CD4-positive, alpha-beta T cell (primary cell): ENCODE measurements around the gene NEB. TPM values are rescaled to one million over a fixed set of nuclear protein-coding genes. Genes with fewer than 3 reads are reported as not detected.

Experiments used
- ATAC-seq: fragments of 200-7000 bp; cut with Tn5 transposase; one replicate; pipeline ENCODE4 v1.10.0; 2022; ENCODE audit warnings: mild to moderate bottlenecking; ENCODE audit not compliant: poor library complexity
- CTCF ChIA-PET: fragments of 350-600 bp; sonication (Branson Sonifier 250); formaldehyde crosslinking; loops from one replicate; lab custom pipeline; 2021; ENCODE audit warnings: antibody characterized with exemption, inconsistent platforms; lab: Charles Lee
- POLR2A ChIA-PET: fragments of 350-600 bp; sonication (Branson Sonifier 250); formaldehyde crosslinking; loops from one replicate; lab custom pipeline; 2021; ENCODE audit warnings: antibody characterized with exemption, inconsistent platforms; lab: Charles Lee
- DNase-seq, 14 experiments: peaks; one replicate each; pipeline ENCODE4 v3.0.0-alpha.2; 2013 to 2020; ENCODE audit warnings: mixed read lengths in 2 of 14
- H3K27ac ChIP-seq, 2 donors: one replicate each; pipeline versions ENCODE4 v1.5.1 to v1.7.0; 2013; ENCODE audit warnings: low read length in 2 of 2, low read depth in 1 of 2, mild to moderate bottlenecking in 1 of 2
- H3K27me3 ChIP-seq, 2 experiments: 1 replicate in 1 of 2; 2 replicates in 1 of 2; pipeline versions ENCODE4 v1.6.1 to v1.7.0; 2013; ENCODE audit warnings: low read length in 2 of 2, control low read depth in 1 of 2, mild to moderate bottlenecking in 1 of 2, moderate library complexity in 1 of 2; ENCODE audit not compliant: insufficient read depth in 2 of 2, control insufficient read depth in 1 of 2
- H3K36me3 ChIP-seq: one replicate; pipeline ENCODE4 v1.6.1; 2013; ENCODE audit warnings: low read length, control low read depth; ENCODE audit not compliant: insufficient read depth
- H3K4me1 ChIP-seq: one replicate; pipeline ENCODE4 v1.6.1; 2013; ENCODE audit warnings: low read length, control low read depth; ENCODE audit not compliant: insufficient read depth
- H3K4me3 ChIP-seq: one replicate; pipeline ENCODE4 v1.5.1; 2013; ENCODE audit warnings: mild to moderate bottlenecking, low read length, moderate library complexity
- H3K9me3 ChIP-seq, 2 experiments: 1 replicate in 1 of 2; 2 replicates in 1 of 2; pipeline versions ENCODE4 v1.6.1 to v1.7.0; 2013; ENCODE audit warnings: low read length in 2 of 2, mild to moderate bottlenecking in 2 of 2, control low read depth in 1 of 2, moderate library complexity in 1 of 2; ENCODE audit not compliant: control insufficient read depth in 1 of 2, insufficient read depth in 1 of 2
- H3K27ac Mint-ChIP-seq: one replicate; pipeline ENCODE4 v1.8.0; 2020; ENCODE audit warnings: mixed read lengths
- H3K27me3 Mint-ChIP-seq: one replicate; pipeline ENCODE4 v1.8.0; 2021; ENCODE audit warnings: mixed read lengths
- H3K36me3 Mint-ChIP-seq: one replicate; pipeline ENCODE4 v1.8.0; 2021; ENCODE audit warnings: low read depth, mixed read lengths
- H3K4me1 Mint-ChIP-seq: one replicate; pipeline ENCODE4 v1.8.0; 2021; ENCODE audit warnings: low read depth, mixed read lengths
- H3K4me3 Mint-ChIP-seq: one replicate; pipeline ENCODE4 v1.8.0; 2020; ENCODE audit warnings: mild to moderate bottlenecking, mixed read lengths
- H3K9me3 Mint-ChIP-seq: one replicate; pipeline ENCODE4 v1.8.0; 2020; ENCODE audit warnings: mixed read lengths
- intact Hi-C, 2 experiments: fragments of 100-400 bp; cut with DNase I in 1 of 2; cut with micrococcal nuclease in 1 of 2; formaldehyde crosslinking; loops; one replicate each; pipeline versions ENCODE4 v1.15.1 to v1.9.0; 2023 to 2025; cut with DNase I, micrococcal nuclease
- total RNA-seq, 174 experiments: library from RNA in 2 of 174; stranded (reverse) in 2 of 174; gene quantifications; one replicate each; pipeline ENCODE4 v1.2.3 and lab custom pipeline; 2021 to 2026
- TF ChIP-seq, protein P1 (sequence below): fragments of 200-600 bp; IDR thresholded peaks from one replicate; pipeline ENCODE4 v1.8.0; 2022; ENCODE audit warnings: antibody characterized with exemption, mild to moderate bottlenecking

The NEB gene
- total RNA-seq, 2 experiments from 2014 or later: 1.2 to 1.8 TPM

DNA sequence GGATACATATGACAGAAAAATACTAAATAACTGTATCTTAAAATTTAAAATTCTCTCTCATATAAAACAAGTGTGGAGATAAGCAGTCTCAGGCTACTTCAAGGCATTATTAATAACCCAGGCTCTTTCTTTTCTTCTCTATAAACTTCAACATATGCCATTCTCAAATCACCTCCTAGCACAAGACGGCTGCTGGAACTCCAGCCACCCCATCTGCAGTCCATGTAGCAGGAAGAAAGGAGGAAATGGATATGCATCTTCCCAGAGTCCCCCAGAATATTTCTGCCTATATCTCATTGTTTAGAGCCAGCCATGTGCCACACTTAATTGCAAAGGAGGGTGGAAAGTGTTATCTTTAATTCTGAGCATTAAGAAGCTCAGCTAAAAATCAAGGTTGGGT lies 35.3 kb upstream of the NEB start:
- Histone ChIP-seq H3K4me3 (no peak overlapping the region), H3K27me3 (no peaks in the 10 kb centered on the region), H3K27ac (no peak overlapping the region), H3K9me3 (peaks cover 0 to 5% of the 10 kb centered on the region in 2 experiments), H3K4me1 (peaks cover 5% of the 10 kb centered on the region), H3K36me3 (no peaks in the 10 kb centered on the region)
- intact Hi-C loops: no loop called here
- ChIA-PET CTCF (no interaction called here), POLR2A (no interaction called here)
- Mint-ChIP-seq H3K36me3 (no peaks in the 10 kb centered on the region), H3K27me3 (no peaks in the 10 kb centered on the region), H3K9me3 (no peaks in the 10 kb centered on the region), H3K4me1 (no peaks in the 10 kb centered on the region), H3K4me3 (no peak overlapping the region), H3K27ac (no peak overlapping the region)
- no peak for DNase-seq
- TF ChIP-seq, protein P1, sequence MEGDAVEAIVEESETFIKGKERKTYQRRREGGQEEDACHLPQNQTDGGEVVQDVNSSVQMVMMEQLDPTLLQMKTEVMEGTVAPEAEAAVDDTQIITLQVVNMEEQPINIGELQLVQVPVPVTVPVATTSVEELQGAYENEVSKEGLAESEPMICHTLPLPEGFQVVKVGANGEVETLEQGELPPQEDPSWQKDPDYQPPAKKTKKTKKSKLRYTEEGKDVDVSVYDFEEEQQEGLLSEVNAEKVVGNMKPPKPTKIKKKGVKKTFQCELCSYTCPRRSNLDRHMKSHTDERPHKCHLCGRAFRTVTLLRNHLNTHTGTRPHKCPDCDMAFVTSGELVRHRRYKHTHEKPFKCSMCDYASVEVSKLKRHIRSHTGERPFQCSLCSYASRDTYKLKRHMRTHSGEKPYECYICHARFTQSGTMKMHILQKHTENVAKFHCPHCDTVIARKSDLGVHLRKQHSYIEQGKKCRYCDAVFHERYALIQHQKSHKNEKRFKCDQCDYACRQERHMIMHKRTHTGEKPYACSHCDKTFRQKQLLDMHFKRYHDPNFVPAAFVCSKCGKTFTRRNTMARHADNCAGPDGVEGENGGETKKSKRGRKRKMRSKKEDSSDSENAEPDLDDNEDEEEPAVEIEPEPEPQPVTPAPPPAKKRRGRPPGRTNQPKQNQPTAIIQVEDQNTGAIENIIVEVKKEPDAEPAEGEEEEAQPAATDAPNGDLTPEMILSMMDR: no peak
- ATAC-seq: no peak

DNA sequence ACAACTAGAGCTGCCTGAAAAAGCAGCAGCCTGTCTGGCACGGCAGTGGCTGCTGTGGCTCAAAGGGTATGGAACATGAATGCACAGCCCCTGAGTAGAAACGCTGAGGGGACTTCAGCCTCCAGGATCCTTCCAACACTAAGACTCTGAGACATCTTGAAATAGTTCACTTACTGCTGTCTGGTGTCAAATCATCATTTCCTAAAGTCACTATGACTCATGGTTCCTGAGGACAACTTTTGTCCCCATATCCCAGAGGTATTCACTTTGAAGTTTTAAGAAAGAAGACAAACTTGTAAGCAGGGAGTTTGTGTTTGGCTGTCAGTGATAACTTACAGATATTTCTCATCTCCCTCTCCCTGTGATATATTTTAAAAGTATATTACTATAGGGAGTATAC lies 33.3 kb upstream of the NEB start:
- POLR2A ChIA-PET: no interaction called here

DNA sequence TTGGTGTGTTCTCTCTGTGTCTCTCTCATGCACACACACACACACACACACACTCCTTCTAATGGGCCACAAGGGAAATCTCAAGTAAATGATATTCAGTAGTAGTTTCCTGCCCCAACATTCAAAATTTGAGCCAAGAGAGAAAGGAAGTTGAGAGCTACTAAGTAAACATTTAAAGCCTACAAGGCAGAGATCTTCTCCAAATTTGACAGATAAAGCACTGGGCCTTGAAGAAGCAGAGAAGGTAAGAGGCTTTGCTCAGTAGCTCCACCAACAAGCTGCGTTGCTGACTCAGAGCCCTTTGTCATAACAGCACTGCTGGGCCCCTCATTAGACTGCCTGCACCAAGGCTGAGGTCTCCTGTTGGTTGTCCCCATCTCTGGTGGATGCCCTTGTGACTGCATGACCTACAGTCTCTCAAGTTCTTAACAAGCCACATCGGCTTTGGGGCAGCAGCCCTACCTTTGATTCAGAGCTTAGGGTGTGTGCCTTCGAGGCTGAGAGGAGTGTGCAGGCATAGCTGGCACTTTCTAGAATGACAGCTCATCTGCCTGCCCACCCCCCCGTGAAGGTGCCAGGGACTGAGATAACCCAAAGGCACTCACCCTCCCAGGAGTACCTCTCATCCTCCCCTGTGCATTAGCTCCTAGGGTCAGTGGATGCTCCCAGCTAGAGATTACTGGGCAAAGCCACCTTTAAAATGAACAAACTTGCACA lies 32.3 kb upstream of the NEB start:
- Mint-ChIP-seq H3K27me3 (no peaks in the 10 kb centered on the region), H3K4me1 (no peaks in the 10 kb centered on the region), H3K9me3 (no peaks in the 10 kb centered on the region), H3K36me3 (no peaks in the 10 kb centered on the region), H3K4me3 (no peak overlapping the region), H3K27ac (no peak overlapping the region)
- ATAC-seq (no peak), DNase-seq (no peak)
- Histone ChIP-seq H3K36me3 (no peaks in the 10 kb centered on the region), H3K27me3 (no peaks in the 10 kb centered on the region), H3K27ac (no peak overlapping the region), H3K9me3 (peaks cover 0 to 5% of the 10 kb centered on the region in 2 experiments), H3K4me3 (no peak overlapping the region), H3K4me1 (peaks cover 5% of the 10 kb centered on the region)
- TF ChIP-seq, protein P1: no peak
- intact Hi-C loops: no loop called here
- CTCF ChIA-PET: no interaction called here
- POLR2A ChIA-PET: no interaction called here

More for the DNA sequence above, 33.3 kb upstream of the NEB start:
- no peaks in the 10 kb centered on the region for H3K27me3 Mint-ChIP-seq
- no peaks in the 10 kb centered on the region for H3K4me1 Mint-ChIP-seq
- peaks cover 5% of the 10 kb centered on the region for H3K4me1 ChIP-seq
- no peak for ATAC-seq
- no peak overlapping the region for H3K4me3 ChIP-seq
- CTCF ChIA-PET: no interaction called here
- no peak overlapping the region for H3K4me3 Mint-ChIP-seq
- H3K27ac ChIP-seq: no peak overlapping the region
- H3K27me3 ChIP-seq: no peaks in the 10 kb centered on the region
- H3K9me3 ChIP-seq: peaks cover 0 to 5% of the 10 kb centered on the region in 2 experiments
- no peaks in the 10 kb centered on the region for H3K9me3 Mint-ChIP-seq
- no peak overlapping the region for H3K27ac Mint-ChIP-seq
- H3K36me3 Mint-ChIP-seq: no peaks in the 10 kb centered on the region
- intact Hi-C loops: no loop called here
- no peak for DNase-seq
- TF ChIP-seq, protein P1: no peak
- H3K36me3 ChIP-seq: no peaks in the 10 kb centered on the region
